ENCODE measurements around the gene PLEKHH2. TPM values are rescaled to one million over a fixed set of nuclear protein-coding genes. Genes with fewer than 3 reads are reported as not detected.
"Not testable (repeated sequence)": the region's sequence is repeated elsewhere in the genome, so short reads cannot be mapped to it uniquely, and the experiment has no call there.

The PLEKHH2 gene
- total RNA-seq, 1 donor from 2014 or later, result 4.2 TPM

- no peak overlapping the region for H3K4me3 ChIP-seq (ENCODE audit: low read depth, low read length)
- DNase-seq (ENCODE audit: low read depth), result no peak
- TF ChIP-seq CTCF (conservative IDR thresholded peaks at IDR 0.05; ENCODE audit: low read depth, low read length), result no peak
Measured at GRCh38 chr2:43717322-43717721, 80.3 kb downstream of the PLEKHH2 start.

- H3K4me3 ChIP-seq (ENCODE audit: low read depth, low read length), result no peak overlapping the region
- TF ChIP-seq CTCF (conservative IDR thresholded peaks at IDR 0.05; ENCODE audit: low read depth, low read length), result no peak
- DNase-seq (ENCODE audit: low read depth), result no peak
Measured at GRCh38 chr2:43718530-43719124, 81.6 kb downstream of the PLEKHH2 start.

- no peak overlapping the region for H3K4me3 ChIP-seq (ENCODE audit: low read depth, low read length)
- TF ChIP-seq CTCF (conservative IDR thresholded peaks at IDR 0.05; ENCODE audit: low read depth, low read length), result no peak
Measured at GRCh38 chr2:43724728-43725526, 87.9 kb downstream of the PLEKHH2 start.

DNA sequence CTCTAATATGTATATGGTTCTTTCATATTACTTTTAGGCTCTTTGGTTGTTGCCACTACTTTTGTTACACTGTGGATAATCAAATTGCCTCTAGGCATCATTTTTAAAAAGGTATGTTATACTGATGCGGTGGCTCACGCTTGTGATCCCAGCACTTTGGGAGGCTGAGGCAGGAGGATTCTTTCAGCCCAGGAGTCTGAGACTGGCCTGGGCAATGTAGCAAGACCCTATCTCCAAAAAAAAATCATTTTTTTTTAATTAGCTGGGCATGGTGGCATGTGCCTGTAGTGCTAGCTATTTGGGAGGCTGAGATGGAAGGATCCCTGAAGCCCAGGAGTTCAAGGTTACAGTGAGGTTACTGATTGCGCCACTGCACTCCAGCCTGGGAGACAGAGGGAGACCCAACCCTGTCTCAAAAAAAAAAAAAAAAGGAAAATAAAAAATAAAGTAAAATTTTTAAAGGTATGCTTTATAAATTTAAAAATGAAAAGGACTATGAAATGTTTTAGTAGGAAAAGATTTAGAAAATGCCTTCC is 88.7 kb downstream of the PLEKHH2 start:
- TF ChIP-seq CTCF (conservative IDR thresholded peaks at IDR 0.05; ENCODE audit: low read depth, low read length), result no peak
- no peak overlapping the region for H3K4me3 ChIP-seq (ENCODE audit: low read depth, low read length)
- DNase-seq (ENCODE audit: low read depth), result no peak

More at GRCh38 chr2:43724728-43725526, 87.9 kb downstream of the PLEKHH2 start:
- no peak for DNase-seq (ENCODE audit: low read depth)

GRCh38 chr2:43726961-43727633 is 90.0 kb downstream of the PLEKHH2 start:
- DNase-seq (ENCODE audit: low read depth), result not testable (repeated sequence)

GRCh38 chr2:43727634-43728014 is 90.6 kb downstream of the PLEKHH2 start:
- no peak overlapping the region for H3K4me3 ChIP-seq (ENCODE audit: low read depth, low read length)
- no peak for TF ChIP-seq CTCF (conservative IDR thresholded peaks at IDR 0.05; ENCODE audit: low read depth, low read length)
- DNase-seq (ENCODE audit: low read depth), result no peak

More at GRCh38 chr2:43726961-43727633, 90.0 kb downstream of the PLEKHH2 start:
- not testable (repeated sequence) for H3K4me3 ChIP-seq (ENCODE audit: low read depth, low read length)

GRCh38 chr2:43729491-43730174 is 92.6 kb downstream of the PLEKHH2 start:
- no peak overlapping the region for H3K4me3 ChIP-seq (ENCODE audit: low read depth, low read length)
- TF ChIP-seq CTCF (conservative IDR thresholded peaks at IDR 0.05; ENCODE audit: low read depth, low read length), result no peak
- DNase-seq (ENCODE audit: low read depth), result no peak

All from epithelial cell of proximal tubule (primary cell).